Neural cell (in vitro differentiated cells): Measurements from ENCODE around the gene SARS1.
"Not testable (repeated sequence)": the region's sequence is repeated elsewhere in the genome, so short reads cannot be mapped to it uniquely, and the experiment has no call there.

Experiments
- CTCF ChIP-seq: fragments of 450-650 bp; IDR thresholded peaks from 2 replicates; pipeline ENCODE4 v1.5.1; 2014; ENCODE audit warnings: antibody characterized with exemption, mild to moderate bottlenecking, moderate library complexity; ENCODE audit not compliant: poor library complexity, severe bottlenecking
- EP300 ChIP-seq: fragments of 450-650 bp; conservative IDR thresholded peaks from 2 replicates; pipeline ENCODE4 v1.6.1; 2014; ENCODE audit warnings: antibody characterized with exemption, mild to moderate bottlenecking, moderate library complexity; ENCODE audit not compliant: poor library complexity, severe bottlenecking
- EZH2 ChIP-seq: fragments of 200-600, 300-800 bp; shearing (Covaris generic), sonication (generic); IDR thresholded peaks from 2 replicates; pipeline ENCODE4 v1.6.1; 2014; ENCODE audit warnings: antibody characterized with exemption, low read length, borderline replicate concordance, mild to moderate bottlenecking; ENCODE audit not compliant: insufficient read depth, poor library complexity, severe bottlenecking
- MXI1 ChIP-seq: fragments of 450-650 bp; conservative IDR thresholded peaks from 2 replicates; pipeline ENCODE4 v1.6.1; 2014; ENCODE audit warnings: antibody characterized with exemption, mild to moderate bottlenecking; ENCODE audit not compliant: poor library complexity, severe bottlenecking
- POLR2AphosphoS5 ChIP-seq: IDR thresholded peaks from 2 replicates; pipeline ENCODE4 v1.6.1; 2012
- RAD21 ChIP-seq: fragments of 450-650 bp; conservative IDR thresholded peaks from 2 replicates; pipeline ENCODE4 v1.6.1; 2014; ENCODE audit warnings: antibody characterized with exemption, mild to moderate bottlenecking, moderate library complexity

- TF ChIP-seq CTCF, RAD21, MXI1, EZH2, POLR2AphosphoS5, EP300: not testable (repeated sequence)
These were observed 73.0 kb downstream of the SARS1 start for GRCh38 chr1:109286762-109287161.
